ENCODE measurements around the gene PRR20G.

GRCh38 chr3:127284258-127284657 lies 3.6 kb downstream of the PRR20G start:
- TF ChIP-seq POLR2A (IDR thresholded peaks at IDR 0.05) (no peak), CTCF (IDR thresholded peaks at IDR 0.05) (no peak)
